WI38 (cell line): ENCODE measurements around the gene HSBP1.

Experiments
- H3K4me3 ChIP-seq: 2 replicates; pipeline ENCODE4 v1.5.1; 2011; ENCODE audit warnings: low read depth, mild to moderate bottlenecking, control low read depth, low read length
- CTCF ChIP-seq: IDR thresholded peaks from 2 replicates; pipeline ENCODE4 v1.5.1; 2012; ENCODE audit warnings: low read depth, mild to moderate bottlenecking, control low read depth, low read length

HSBP1 gene

GRCh38 chr16:83810901-83811300, 3.1 kb downstream of the HSBP1 start:
- TF ChIP-seq CTCF: no peak
- no peak overlapping the region for H3K4me3 ChIP-seq

- no peak for TF ChIP-seq CTCF
- H3K4me3 ChIP-seq: no peak overlapping the region
These were observed 6.3 kb downstream of the HSBP1 start for GRCh38 chr16:83813823-83814658.

GRCh38 chr16:83814659-83814985, 6.8 kb downstream of the HSBP1 start:
- H3K4me3 ChIP-seq: no peak overlapping the region
- TF ChIP-seq CTCF: no peak

GRCh38 chr16:83817022-83817421, 9.2 kb downstream of the HSBP1 start:
- H3K4me3 ChIP-seq: no peak overlapping the region
- TF ChIP-seq CTCF: no peak

GRCh38 chr16:83818276-83818675, 10.5 kb downstream of the HSBP1 start:
- TF ChIP-seq CTCF: no peak
- H3K4me3 ChIP-seq: no peak overlapping the region

GRCh38 chr16:83819361-83819760, 11.6 kb downstream of the HSBP1 start:
- no peak overlapping the region for H3K4me3 ChIP-seq
- TF ChIP-seq CTCF: no peak

- TF ChIP-seq CTCF: peak; percentile 83
These were observed 18.6 kb downstream of the HSBP1 start for GRCh38 chr16:83826146-83826913.

More at GRCh38 chr16:83826146-83826913, 18.6 kb downstream of the HSBP1 start:
- no peak overlapping the region for H3K4me3 ChIP-seq
